Heart right ventricle (tissue), 16 donors: ENCODE results near the gene TMEM205. TPM values are rescaled to one million over a fixed set of nuclear protein-coding genes. Genes with fewer than 3 reads are reported as not detected.

Experiments
- ATAC-seq, 8 donors: fragments of 200-7000 bp; cut with Tn5 transposase; one replicate each; pipeline ENCODE4 v1.9.1; 2020; ENCODE audit warnings: mild to moderate bottlenecking in 8 of 8, moderate library complexity in 8 of 8, moderate number of reproducible peaks in 1 of 8
- DNase-seq, 2 donors: peaks; one replicate each; pipeline ENCODE4 v3.0.0-alpha.2; 2020
- H3K27ac ChIP-seq, 10 donors: fragments of 200-600 bp; sonication (generic) in 2 of 10; one replicate each; pipeline versions ENCODE4 v1.5.0 to v1.8.0; 2020 to 2022; ENCODE audit warnings: mild to moderate bottlenecking in 3 of 10
- H3K27me3 ChIP-seq, 7 donors: fragments of 200-600 bp; one replicate each; pipeline ENCODE4 v1.8.0; 2021 to 2022; ENCODE audit warnings: mild to moderate bottlenecking in 2 of 7
- H3K36me3 ChIP-seq, 9 donors: fragments of 200-600 bp; sonication (generic) in 1 of 9; one replicate each; pipeline versions ENCODE4 v1.5.0 to v1.8.0; 2020 to 2022; ENCODE audit warnings: mild to moderate bottlenecking in 2 of 9
- H3K4me1 ChIP-seq, 9 donors: fragments of 200-600 bp; sonication (generic) in 1 of 9; one replicate each; pipeline versions ENCODE4 v1.5.0 to v1.8.0; 2020 to 2022; ENCODE audit warnings: mild to moderate bottlenecking in 4 of 9
- H3K4me3 ChIP-seq, 10 donors: fragments of 200-600 bp; sonication (generic) in 2 of 10; one replicate each; pipeline versions ENCODE4 v1.5.0 to v1.8.0; 2020 to 2022; ENCODE audit warnings: mild to moderate bottlenecking in 7 of 10, moderate library complexity in 2 of 10
- H3K9me3 ChIP-seq, 11 donors: fragments of 200-600 bp in 10 of 11; sonication (generic) in 2 of 11; one replicate each; pipeline versions ENCODE4 v1.5.0 to v1.8.0; 2013 to 2022; ENCODE audit warnings: mild to moderate bottlenecking in 2 of 11, control low read depth in 1 of 11, moderate library complexity in 1 of 11
- WGBS, 2 donors: extraction: QIAGEN DNeasy Blood & Tissue Kit; methylation state at CpG; one replicate each; pipeline ENCODE4 v1.1.7; 2013; ENCODE audit warnings: inconsistent platforms in 1 of 2; 5-methylcytosine and 5-hydroxymethylcytosine counted together
- intact Hi-C, 10 donors: fragments of 100-400 bp; cut with DNase I; formaldehyde crosslinking; loops; one replicate each; pipeline versions ENCODE4 v1.11.1 to v1.14.2; 2022
- polyA plus RNA-seq, 2 donors: library from polyadenylated mRNA; stranded (reverse); fragments of 200-250 nt; gene quantifications; one replicate each; pipeline ENCODE4 v1.2.3, GENCODE V29; 2013
- total RNA-seq, 10 donors: library from RNA; stranded (reverse); fragmentation: NEBNext Ultra II Directional in 3 of 10; extraction: Animal tissue kit (Norgen Biotek cat#: 25700) in 3 of 10; gene quantifications; one replicate each; pipeline versions ENCODE4 v1.2.1 to v1.2.4, GENCODE V29; 2021 to 2023
- TF ChIP-seq, protein P1 (sequence below), 9 donors: fragments of 200-600 bp; sonication (generic) in 2 of 9; IDR thresholded peaks; one replicate each; pipeline versions ENCODE4 v1.5.0 to v1.8.0; 2021 to 2022; ENCODE audit warnings: antibody characterized with exemption in 9 of 9, mild to moderate bottlenecking in 5 of 9, moderate library complexity in 1 of 9
- donor health status: Arrhythmogenic right ventricular cardiomyopathy.
- donor health status: ischemic (EF 13 %, LVEDD 7.1; RV severe dilation, severe dysfunction).
- donor health status: healthy with polysubstance abuse.
- donor health status: DM: no; HTN: yes; CAD: no.
- donor health status: DM: no; HTN: no; CAD: no.
- donor health status: ischemic (EF 25% LVEDD 6.9; RV normal size, moderate dysfunction).
- donor health status: ischemic (EF 25% LVEDD 5.7; RV mildly dilated, moderate dysfunction).
- donor health status: healthy.
- donor health status: DM: yes; HTN: yes; CAD: no.
- donor health status: Ischemic cardiomyopathy.
- donor health status: ischemic (EF 35%, LVEDD 5.7; RV mildly dilated, moderate dysfunction).
- donor health status: nonischemic (EF 11% LVEDD 7.7; RV severe dilation, severe dysfunction).
- donor health status: DM: yes; HTN: yes; CAD: no.
- donor health status: PGD.
- donor health status: ischemic (EF 29% LVEDD 5.4; RV normal size, mild dysfunction).
- donor health status: nonischemic (EF 23%, LVEDD 6.1; RV moderate dilation, normal function).

TMEM205 gene
- total and polyA plus RNA-seq, 12 donors = 65.1 to 184 (median 88.8) TPM

DNA sequence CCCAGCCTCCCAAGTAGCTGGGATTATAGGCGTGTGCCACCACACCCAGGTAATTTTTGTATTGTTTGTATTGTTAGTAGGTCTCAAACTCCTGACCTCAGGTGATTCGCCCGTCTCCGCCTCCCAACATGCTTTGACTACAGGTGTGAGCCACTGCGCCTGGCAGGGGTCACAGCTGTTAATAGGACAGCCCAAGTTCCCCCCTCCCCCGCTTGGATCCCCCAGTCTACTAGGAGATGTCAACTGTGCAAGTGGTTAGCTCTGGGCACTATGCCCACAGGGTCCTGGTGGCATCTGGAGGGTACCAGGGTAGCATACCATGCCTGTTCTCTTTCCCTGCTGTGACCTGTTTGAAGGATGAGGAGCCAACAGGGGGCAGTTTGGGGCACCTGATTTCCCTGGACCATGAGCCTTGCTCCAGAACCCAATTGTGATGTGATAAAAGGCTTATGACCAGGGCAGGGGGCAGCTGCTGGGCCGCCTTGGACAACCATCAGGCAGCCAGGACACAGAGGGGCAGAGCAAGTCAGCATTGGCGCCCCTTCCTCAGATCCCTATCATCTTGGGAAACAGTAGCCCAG is 50.3 kb downstream of the TMEM205 start, which contains the start of gene TSPAN16:
Gene TSPAN16 (plus strand): TSS at position 496 of the 581 bp plus-strand sequence. CDS start 138 bp downstream, outside the sequence.
- H3K4me1 ChIP-seq = peaks cover 0 to 38% (median 10%) of the 10 kb centered on the region in 9 donors

DNA sequence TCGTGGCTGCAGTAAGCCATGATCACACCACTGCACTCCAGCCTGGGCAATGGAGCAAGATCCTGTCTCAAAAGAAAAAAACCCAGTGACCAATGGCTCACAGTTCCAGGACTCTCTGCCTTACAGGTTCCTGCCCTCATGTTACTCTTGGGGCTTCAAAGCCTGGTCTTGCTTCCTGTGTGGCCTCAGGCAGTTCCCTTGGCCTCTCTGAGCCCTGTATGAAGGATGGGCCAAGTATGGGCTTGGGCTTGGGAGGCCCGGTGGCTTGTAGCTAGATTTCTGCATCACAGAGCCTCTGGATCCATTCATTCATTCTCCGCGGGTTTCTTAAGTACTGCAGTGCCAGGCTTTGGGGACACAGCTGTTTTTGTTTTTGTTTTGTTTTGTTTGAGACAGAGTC is 50.9 kb downstream of the TMEM205 start:
- intact Hi-C loops = loop anchor here in 9 of 10 donors (2.0 to 10.0 kb wide), 13 partner anchors 42 to 292 kb away; partner anchors contain the start of genes ELAVL3 (in 3 of the 9), CCDC159 (in 1 of the 9), EPOR (in 1 of the 9) and ODAD3 (in 1 of the 9)
- H3K27ac ChIP-seq = peak overlapping the region in 1 of 10 donors; percentile 20
- no peak for ATAC-seq

More for the DNA sequence above, 50.3 kb downstream of the TMEM205 start, which contains the start of gene TSPAN16:
- TF ChIP-seq, protein P1, sequence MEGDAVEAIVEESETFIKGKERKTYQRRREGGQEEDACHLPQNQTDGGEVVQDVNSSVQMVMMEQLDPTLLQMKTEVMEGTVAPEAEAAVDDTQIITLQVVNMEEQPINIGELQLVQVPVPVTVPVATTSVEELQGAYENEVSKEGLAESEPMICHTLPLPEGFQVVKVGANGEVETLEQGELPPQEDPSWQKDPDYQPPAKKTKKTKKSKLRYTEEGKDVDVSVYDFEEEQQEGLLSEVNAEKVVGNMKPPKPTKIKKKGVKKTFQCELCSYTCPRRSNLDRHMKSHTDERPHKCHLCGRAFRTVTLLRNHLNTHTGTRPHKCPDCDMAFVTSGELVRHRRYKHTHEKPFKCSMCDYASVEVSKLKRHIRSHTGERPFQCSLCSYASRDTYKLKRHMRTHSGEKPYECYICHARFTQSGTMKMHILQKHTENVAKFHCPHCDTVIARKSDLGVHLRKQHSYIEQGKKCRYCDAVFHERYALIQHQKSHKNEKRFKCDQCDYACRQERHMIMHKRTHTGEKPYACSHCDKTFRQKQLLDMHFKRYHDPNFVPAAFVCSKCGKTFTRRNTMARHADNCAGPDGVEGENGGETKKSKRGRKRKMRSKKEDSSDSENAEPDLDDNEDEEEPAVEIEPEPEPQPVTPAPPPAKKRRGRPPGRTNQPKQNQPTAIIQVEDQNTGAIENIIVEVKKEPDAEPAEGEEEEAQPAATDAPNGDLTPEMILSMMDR (IDR thresholded peaks at IDR 0.05) = no peak
- WGBS, 2 donors = 92% methylated on average over 8 of the region's 8 CpGs
- no peaks in the 10 kb centered on the region for H3K27me3 ChIP-seq
- no peak for DNase-seq
- intact Hi-C loops = loop anchor here in 9 of 10 donors (2.0 to 10.0 kb wide), 13 partner anchors 42 to 292 kb away; partner anchors contain the start of genes ELAVL3 (in 3 of the 9), CCDC159 (in 1 of the 9), EPOR (in 1 of the 9) and ODAD3 (in 1 of the 9)
- no peaks in the 10 kb centered on the region for H3K36me3 ChIP-seq
- ATAC-seq = no peak
- peak within 1 kb of the TSS in 9 of 10 donors; percentile 30 to 64 (median 43) for H3K27ac ChIP-seq
- no peak within 1 kb of the TSS for H3K4me3 ChIP-seq
- H3K9me3 ChIP-seq = no peaks in the 10 kb centered on the region

DNA sequence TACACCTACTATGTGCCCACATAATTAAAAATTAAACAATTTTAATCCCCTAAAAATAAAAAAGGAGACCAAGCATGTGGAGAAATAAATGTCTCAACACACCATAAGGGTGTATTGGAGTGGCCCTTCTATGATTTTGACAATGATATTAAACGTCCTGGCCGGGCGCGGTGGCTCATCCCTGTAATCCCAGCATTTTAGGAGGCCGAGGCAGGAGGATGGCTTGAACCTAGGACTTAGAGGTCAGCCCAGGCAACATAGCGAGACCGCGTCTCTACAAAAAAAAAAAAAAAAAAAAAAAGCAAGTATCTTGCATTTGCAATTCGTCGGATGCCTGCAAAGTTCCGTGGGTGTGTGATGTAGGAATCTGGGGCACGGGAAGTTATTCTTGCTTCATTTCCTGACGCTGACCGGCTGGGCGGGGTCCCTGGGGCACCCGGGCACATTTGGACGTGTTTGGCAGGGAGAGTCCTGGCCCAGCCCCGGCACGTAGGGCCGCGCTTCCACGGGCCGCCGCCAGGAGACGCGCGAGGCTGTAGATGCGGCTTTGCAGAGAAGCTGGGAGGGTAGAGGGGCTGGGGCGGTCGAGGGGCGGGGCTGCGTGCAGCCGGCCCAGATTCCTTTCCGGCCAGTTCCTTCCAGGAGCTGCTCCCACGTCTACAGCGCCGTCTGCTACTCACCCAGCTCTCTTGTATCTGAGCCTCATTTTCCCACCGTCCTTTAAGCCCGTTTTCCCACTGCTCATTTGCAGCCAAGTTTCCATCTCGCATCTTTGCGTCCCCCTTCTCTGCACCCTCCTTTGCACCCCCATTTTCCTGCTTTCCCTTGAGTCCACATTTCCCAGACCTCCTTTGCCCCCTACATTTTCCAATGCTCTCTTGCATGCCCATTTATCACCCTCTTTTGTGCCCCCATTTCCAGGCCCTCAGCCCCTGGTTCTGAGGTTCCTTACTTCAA is 52.4 kb downstream of the TMEM205 start:
- TF ChIP-seq, protein P1 (IDR thresholded peaks at IDR 0.05) = peak; percentile 94 to 100 (median 98)
- intact Hi-C loops = loop anchor here (1.0 to 10.0 kb wide), 17 partner anchors 51 to 294 kb away; partner anchors contain the start of genes ELAVL3 (in 5 of the 10), ODAD3 (in 2 of the 10), PRKCSH (in 2 of the 10) and CCDC159 (in 1 of the 10)
- 5% methylated on average over 41 of the region's 41 CpGs for WGBS, 2 donors
- no peaks in the 10 kb centered on the region for H3K27me3 ChIP-seq
- no peaks in the 10 kb centered on the region for H3K36me3 ChIP-seq
- H3K4me3 ChIP-seq = peak overlapping the region in 7 of 10 donors; percentile 9 to 40 (median 26)
- H3K9me3 ChIP-seq = no peaks in the 10 kb centered on the region
- peak overlapping the region in 8 of 10 donors; percentile 29 to 70 (median 62) for H3K27ac ChIP-seq
- peaks cover 0 to 38% (median 10%) of the 10 kb centered on the region in 9 donors for H3K4me1 ChIP-seq
- DNase-seq (peak; percentile 95 to 97), ATAC-seq (peak; percentile 95 to 98 (median 98))

More for the DNA sequence above, 50.9 kb downstream of the TMEM205 start:
- WGBS, 2 donors = 85 to 87% methylated on average over 4 of the region's 4 CpGs
- Histone ChIP-seq H3K4me3 (no peak overlapping the region), H3K27me3 (no peaks in the 10 kb centered on the region), H3K36me3 (no peaks in the 10 kb centered on the region), H3K9me3 (no peaks in the 10 kb centered on the region), H3K4me1 (peaks cover 0 to 38% (median 10%) of the 10 kb centered on the region in 9 donors)
- TF ChIP-seq, protein P1 (IDR thresholded peaks at IDR 0.05) = no peak
- DNase-seq = no peak

Other genes starting within 250 kb of the TMEM205 start
- 1 to 10 TPM; 1.6 to 8.5 (median 3.2) TPM for gene SPC24, start 190.5 kb downstream of the TMEM205 start, total RNA-seq
- gene SPC24, start 190.5 kb downstream of the TMEM205 start, polyA plus RNA-seq = 1 to 10 TPM in 1 of 2 donors, under 1 TPM in 1; 0.93 to 5.9 TPM
- gene KANK2, start 148.7 kb downstream of the TMEM205 start, total RNA-seq = 100 to 1,000 TPM; 243 to 355 (median 307) TPM
- 100 to 1,000 TPM; 165 to 226 TPM for gene KANK2, start 148.7 kb downstream of the TMEM205 start, polyA plus RNA-seq
- 1 to 10 TPM in 2 of 10 donors, under 1 TPM in 2, not detected in 6; 0.34 to 1.8 (median 0.99) TPM for gene ANGPTL8, start 106.6 kb downstream of the TMEM205 start, total RNA-seq
- 10 to 100 TPM in 1 of 2 donors, 1 to 10 TPM in 1; 3.9 to 13.0 TPM for gene ANGPTL8, start 106.6 kb downstream of the TMEM205 start, polyA plus RNA-seq
- 10 to 100 TPM; 27.6 to 57.2 (median 40.2) TPM for gene DOCK6, start 83.7 kb downstream of the TMEM205 start, total RNA-seq
- 10 to 100 TPM; 29.0 to 73.3 TPM for gene DOCK6, start 83.7 kb downstream of the TMEM205 start, polyA plus RNA-seq
- not detected for gene TSPAN16, start 50.1 kb downstream of the TMEM205 start, total RNA-seq
- gene TSPAN16, start 50.1 kb downstream of the TMEM205 start, polyA plus RNA-seq = not detected
- gene RAB3D, start 6.6 kb downstream of the TMEM205 start, total RNA-seq = 10 to 100 TPM in 3 of 10 donors, 1 to 10 TPM in 7; 4.5 to 11.6 (median 6.3) TPM
- gene RAB3D, start 6.6 kb downstream of the TMEM205 start, polyA plus RNA-seq = 1 to 10 TPM; 2.7 to 3.1 TPM
- gene CCDC159, start 251 bp upstream of the TMEM205 start, total RNA-seq = 10 to 100 TPM; 13.4 to 25.5 (median 19.7) TPM
- gene CCDC159, start 251 bp upstream of the TMEM205 start, polyA plus RNA-seq = 10 to 100 TPM; 13.0 to 79.9 TPM
- 10 to 100 TPM in 5 of 10 donors, 1 to 10 TPM in 5; 4.1 to 19.8 (median 10.3) TPM for gene PLPPR2, start 9.2 kb upstream of the TMEM205 start, total RNA-seq
- gene PLPPR2, start 9.2 kb upstream of the TMEM205 start, polyA plus RNA-seq = 10 to 100 TPM; 10.0 to 13.2 TPM
- 1 to 10 TPM in 8 of 10 donors, under 1 TPM in 2; 0.53 to 2.1 (median 1.6) TPM for gene SWSAP1, start 28.4 kb upstream of the TMEM205 start, total RNA-seq
- gene SWSAP1, start 28.4 kb upstream of the TMEM205 start, polyA plus RNA-seq = 1 to 10 TPM; 2.1 to 3.1 TPM
- 1 to 10 TPM; 3.8 to 9.1 (median 4.7) TPM for gene EPOR, start 38.0 kb upstream of the TMEM205 start, total RNA-seq
- 10 to 100 TPM in 1 of 2 donors, 1 to 10 TPM in 1; 6.2 to 14.7 TPM for gene EPOR, start 38.0 kb upstream of the TMEM205 start, polyA plus RNA-seq
- 10 to 100 TPM in 2 of 10 donors, 1 to 10 TPM in 8; 1.2 to 14.4 (median 3.2) TPM for gene RGL3, start 73.0 kb upstream of the TMEM205 start, total RNA-seq
- gene RGL3, start 73.0 kb upstream of the TMEM205 start, polyA plus RNA-seq = 10 to 100 TPM in 1 of 2 donors, 1 to 10 TPM in 1; 5.2 to 37.5 TPM
- gene ODAD3, start 88.9 kb upstream of the TMEM205 start, total RNA-seq = under 1 TPM in 9 of 10 donors, not detected in 1; 0.17 to 0.64 (median 0.34) TPM
- gene ODAD3, start 88.9 kb upstream of the TMEM205 start, polyA plus RNA-seq = 1 to 10 TPM in 1 of 2 donors, under 1 TPM in 1; 0.83 to 2.2 TPM
- gene PRKCSH, start 89.4 kb upstream of the TMEM205 start, total RNA-seq = 100 to 1,000 TPM; 106 to 177 (median 123) TPM
- 10 to 100 TPM; 84.3 to 96.9 TPM for gene PRKCSH, start 89.4 kb upstream of the TMEM205 start, polyA plus RNA-seq
- gene ELAVL3, start 134.8 kb upstream of the TMEM205 start, total RNA-seq = under 1 TPM in 7 of 10 donors, not detected in 3; 0.07 to 0.44 (median 0.23) TPM
- gene ELAVL3, start 134.8 kb upstream of the TMEM205 start, polyA plus RNA-seq = under 1 TPM; 0.10 to 0.15 TPM
- 1 to 10 TPM; 2.3 to 6.2 (median 4.0) TPM for gene ZNF653, start 159.6 kb upstream of the TMEM205 start, total RNA-seq
- gene ZNF653, start 159.6 kb upstream of the TMEM205 start, polyA plus RNA-seq = 1 to 10 TPM; 5.9 to 7.8 TPM
- 100 to 1,000 TPM in 9 of 10 donors, 10 to 100 TPM in 1; 86.8 to 162 (median 131) TPM for gene ECSIT, start 182.9 kb upstream of the TMEM205 start, total RNA-seq
- gene ECSIT, start 182.9 kb upstream of the TMEM205 start, polyA plus RNA-seq = 100 to 1,000 TPM; 164 to 226 TPM
- 100 to 1,000 TPM in 7 of 10 donors, 10 to 100 TPM in 3; 63.4 to 267 (median 163) TPM for gene CNN1, start 192.6 kb upstream of the TMEM205 start, total RNA-seq
- gene CNN1, start 192.6 kb upstream of the TMEM205 start, polyA plus RNA-seq = 100 to 1,000 TPM; 114 to 678 TPM
- 10 to 100 TPM; 24.9 to 37.5 (median 30.9) TPM for gene ELOF1, start 213.0 kb upstream of the TMEM205 start, total RNA-seq
- gene ELOF1, start 213.0 kb upstream of the TMEM205 start, polyA plus RNA-seq = 10 to 100 TPM; 52.2 to 91.0 TPM
- 10 to 100 TPM in 1 of 10 donors, 1 to 10 TPM in 7, under 1 TPM in 2; 0.80 to 22.7 (median 2.0) TPM for gene ACP5, start 231.4 kb upstream of the TMEM205 start, total RNA-seq
- gene ACP5, start 231.4 kb upstream of the TMEM205 start, polyA plus RNA-seq = 1 to 10 TPM; 1.9 to 4.0 TPM